GM19193 (cell line): ENCODE data around the gene KITLG.

Experiments used
- POLR2A ChIP-seq: IDR thresholded peaks from 4 replicates; pipeline ENCODE4 v1.6.1; 2011; ENCODE audit not compliant: insufficient read depth, insufficient read length; ENCODE audit errors: extremely low read depth

The KITLG gene

GRCh38 chr12:88490425-88490824, 89.8 kb downstream of the KITLG start:
- no peak for TF ChIP-seq POLR2A

- TF ChIP-seq POLR2A = no peak
Observed at GRCh38 chr12:88472775-88473174, 107.5 kb downstream of the KITLG start.

GRCh38 chr12:88472248-88472647, 108.0 kb downstream of the KITLG start:
- TF ChIP-seq POLR2A = no peak

- no peak for TF ChIP-seq POLR2A
Observed at GRCh38 chr12:88471331-88472045, 108.8 kb downstream of the KITLG start.

- no peak for TF ChIP-seq POLR2A
Observed at GRCh38 chr12:88469154-88469553, 111.1 kb downstream of the KITLG start.

- TF ChIP-seq POLR2A = no peak
Observed at GRCh38 chr12:88468581-88468980, 111.7 kb downstream of the KITLG start.

- TF ChIP-seq POLR2A = no peak
Observed at GRCh38 chr12:88458327-88458726, 121.9 kb downstream of the KITLG start.

- TF ChIP-seq POLR2A = no peak
Observed at GRCh38 chr12:88453323-88453722, 126.9 kb downstream of the KITLG start.

GRCh38 chr12:88451205-88451604, 129.1 kb downstream of the KITLG start:
- TF ChIP-seq POLR2A = no peak

- TF ChIP-seq POLR2A = no peak
Observed at GRCh38 chr12:88450136-88450535, 130.1 kb downstream of the KITLG start.

- TF ChIP-seq POLR2A = no peak
Observed at GRCh38 chr12:88448337-88448915, 131.8 kb downstream of the KITLG start.

- TF ChIP-seq POLR2A = no peak
Observed at GRCh38 chr12:88445705-88446394, 134.4 kb downstream of the KITLG start.

GRCh38 chr12:88444481-88444880, 135.8 kb downstream of the KITLG start:
- no peak for TF ChIP-seq POLR2A
